ENCODE data around the gene UBXN1. TPM values are rescaled to one million over a fixed set of nuclear protein-coding genes. Genes with fewer than 3 reads are reported as not detected.

UBXN1 gene
- total RNA-seq, 1 experiment from 2014 or later = 118 TPM

- no peak overlapping the region for H3K14ac ChIP-seq (ENCODE audit: insufficient read depth, low read length)
- no peak overlapping the region for H2BK120ac ChIP-seq (ENCODE audit: low read depth, low read length, poor library complexity, severe bottlenecking)
- Mint-ChIP-seq H3K27me3 (ENCODE audit: low read depth) (no peaks in the 10 kb centered on the region; the same call in none of the 2 replicates), H3K36me3 (ENCODE audit: insufficient read depth in 1 of 3, low read depth in 3 of 3) (peaks cover 23 to 46% (median 32%) of the 10 kb centered on the region in 3 experiments), H3K27ac (peak overlapping the region; percentile 11 to 89 (median 86); a peak in 5 of 7 replicates), H3K4me3 (peak overlapping the region in 1 of 2 experiments; percentile 92; a peak in 3 of 5 replicates), H3K4me1 (peaks cover 25 to 35% of the 10 kb centered on the region in 2 experiments), H3K9me3 (no peaks in the 10 kb centered on the region; a peak in 1 of 5 replicates)
- DNase-seq = no peak
- no peak overlapping the region for H3K4ac ChIP-seq (ENCODE audit: low read depth, low read length)
- H3T11ph ChIP-seq (ENCODE audit: low read length) = no peak overlapping the region
- no peak overlapping the region for H4K8ac ChIP-seq (replicated peaks; ENCODE audit: insufficient read length, low read depth, low read length)
- no peak overlapping the region for H2BK5ac ChIP-seq (ENCODE audit: insufficient read length, low read length)
- H3K23me2 ChIP-seq (ENCODE audit: insufficient read length, low read depth, low read length, poor library complexity, severe bottlenecking) = peaks cover 17% of the 10 kb centered on the region
- no peaks in the 10 kb centered on the region for H3K27me3 ChIP-seq (ENCODE audit: insufficient read depth, low read length)
- H3K9ac ChIP-seq (ENCODE audit: extremely low read depth, insufficient read length, low read length) = no peak overlapping the region
- no peak overlapping the region for H3K56ac ChIP-seq (ENCODE audit: insufficient read length, low read depth, low read length)
- no peak overlapping the region for H3K23ac ChIP-seq (ENCODE audit: insufficient read length, low read depth, low read length)
- peaks cover 3% of the 10 kb centered on the region; the same call in 1 of the 2 replicates for H3K79me2 ChIP-seq (ENCODE audit: insufficient read depth, low read length)
- no peak overlapping the region for H2BK12ac ChIP-seq (ENCODE audit: insufficient read length, low read depth, low read length)
- peaks cover 2% of the 10 kb centered on the region; the same call in 1 of the 2 replicates for H3K4me1 ChIP-seq (ENCODE audit: insufficient read depth, low read length)
- H2BK15ac ChIP-seq (ENCODE audit: low read depth, low read length) = no peak overlapping the region
- H4K5ac ChIP-seq (ENCODE audit: insufficient read length, low read depth, low read length) = no peak overlapping the region
- H3K18ac ChIP-seq (ENCODE audit: insufficient read length, low read depth, low read length) = no peak overlapping the region
- H4K91ac ChIP-seq (ENCODE audit: insufficient read length, low read depth, low read length) = no peak overlapping the region
- no peak overlapping the region for H3K4me2 ChIP-seq (ENCODE audit: insufficient read depth, insufficient read length, low read length)
- H3K9me3 ChIP-seq (ENCODE audit: control insufficient read depth, low read depth, low read length) = no peaks in the 10 kb centered on the region
- no peaks in the 10 kb centered on the region for H4K20me1 ChIP-seq (ENCODE audit: control insufficient read depth, insufficient read depth, insufficient read length)
- H3K79me1 ChIP-seq (ENCODE audit: insufficient read depth, low read depth, low read length, poor library complexity, severe bottlenecking) = no peaks in the 10 kb centered on the region
- no CpG with 5 or more reads among the region's 4 CpGs for WGBS (ENCODE audit: extremely low coverage, insufficient read length, low lambda C conversion rate)
- H2AK5ac ChIP-seq (ENCODE audit: insufficient read length, low read length) = no peak overlapping the region
- H2AFZ ChIP-seq (ENCODE audit: low read length) = no peak overlapping the region
- TF ChIP-seq CTCF (conservative IDR thresholded peaks at IDR 0.05) = no peak
- no peak overlapping the region for H3K27ac ChIP-seq (ENCODE audit: insufficient read length, low read depth, low read length)
- no peak overlapping the region for H2BK20ac ChIP-seq (ENCODE audit: low read depth, low read length, poor library complexity, severe bottlenecking)
These were observed 9.3 kb downstream of the UBXN1 start for GRCh38 chr11:62669420-62670161.
